GM10248 (cell line): Measurements from ENCODE around the gene SCFD2.
"Not testable (repeated sequence)": the region's sequence is repeated elsewhere in the genome, so short reads cannot be mapped to it uniquely, and the experiment has no call there.

ENCODE experiments used
- CTCF ChIA-PET: fragments of 300-600 bp; sonication (Branson Sonifier 250); formaldehyde crosslinking; extraction: SDS; loops from one replicate; lab custom pipeline; 2021; ENCODE audit warnings: antibody characterized with exemption; lab: Yijun Ruan, JAX
- POLR2A ChIA-PET: fragments of 350-650 bp; sonication (Branson Sonifier 250); formaldehyde crosslinking; extraction: SDS; loops from one replicate; lab custom pipeline; 2020; ENCODE audit warnings: antibody characterized with exemption; lab: Yijun Ruan, JAX
- DNase-seq: peaks from one replicate; pipeline ENCODE4 v3.0.0; 2012; ENCODE audit errors: extremely low spot score
- TF ChIP-seq, protein P1 (sequence below): IDR thresholded peaks from 2 replicates; pipeline ENCODE4 v1.5.1; 2012; ENCODE audit warnings: mild to moderate bottlenecking, low read depth; ENCODE audit errors: extremely low read depth, missing control alignments, control extremely low read depth

The SCFD2 gene

DNA sequence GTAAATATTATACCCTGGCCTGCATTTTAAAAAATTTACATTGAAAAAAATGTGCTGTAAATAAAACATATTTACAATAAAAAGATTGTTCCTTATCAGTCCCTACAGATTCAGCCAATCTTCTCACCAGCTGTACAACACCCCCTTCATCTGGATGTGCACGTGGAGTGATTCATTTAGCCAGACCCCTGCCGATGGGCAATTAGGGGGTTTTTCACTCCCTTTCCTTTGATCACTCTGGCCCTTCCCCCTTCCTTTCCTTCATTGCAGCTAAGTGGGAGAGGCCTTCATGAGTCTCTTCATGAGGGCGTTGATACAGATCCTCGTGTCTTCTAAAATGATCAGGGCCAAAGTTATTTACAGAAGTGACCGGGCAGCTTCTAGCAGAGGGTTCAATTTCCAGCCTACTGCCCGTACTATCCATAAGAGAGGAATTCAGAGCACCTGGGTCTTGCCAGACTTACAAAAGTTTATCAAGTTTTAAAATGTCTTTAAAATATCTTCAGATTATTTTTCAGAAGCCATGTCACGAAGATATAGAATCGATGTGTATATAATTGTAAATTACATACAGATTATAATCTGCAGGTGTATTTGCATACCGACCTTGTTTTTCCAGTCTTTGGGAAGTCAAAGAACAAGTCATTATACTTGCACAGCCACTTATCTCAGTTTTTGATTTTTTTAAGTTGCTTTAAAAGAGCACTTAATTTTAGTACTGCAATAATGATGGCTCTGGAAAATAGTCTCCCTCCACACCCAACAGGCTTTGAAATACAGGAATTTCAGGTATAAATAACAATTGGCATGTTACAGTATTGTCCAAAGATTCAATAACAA is 525.1 kb downstream of the SCFD2 start:
- TF ChIP-seq, protein P1, sequence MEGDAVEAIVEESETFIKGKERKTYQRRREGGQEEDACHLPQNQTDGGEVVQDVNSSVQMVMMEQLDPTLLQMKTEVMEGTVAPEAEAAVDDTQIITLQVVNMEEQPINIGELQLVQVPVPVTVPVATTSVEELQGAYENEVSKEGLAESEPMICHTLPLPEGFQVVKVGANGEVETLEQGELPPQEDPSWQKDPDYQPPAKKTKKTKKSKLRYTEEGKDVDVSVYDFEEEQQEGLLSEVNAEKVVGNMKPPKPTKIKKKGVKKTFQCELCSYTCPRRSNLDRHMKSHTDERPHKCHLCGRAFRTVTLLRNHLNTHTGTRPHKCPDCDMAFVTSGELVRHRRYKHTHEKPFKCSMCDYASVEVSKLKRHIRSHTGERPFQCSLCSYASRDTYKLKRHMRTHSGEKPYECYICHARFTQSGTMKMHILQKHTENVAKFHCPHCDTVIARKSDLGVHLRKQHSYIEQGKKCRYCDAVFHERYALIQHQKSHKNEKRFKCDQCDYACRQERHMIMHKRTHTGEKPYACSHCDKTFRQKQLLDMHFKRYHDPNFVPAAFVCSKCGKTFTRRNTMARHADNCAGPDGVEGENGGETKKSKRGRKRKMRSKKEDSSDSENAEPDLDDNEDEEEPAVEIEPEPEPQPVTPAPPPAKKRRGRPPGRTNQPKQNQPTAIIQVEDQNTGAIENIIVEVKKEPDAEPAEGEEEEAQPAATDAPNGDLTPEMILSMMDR: no peak
- DNase-seq: no peak
- POLR2A ChIA-PET: no interaction called here
- CTCF ChIA-PET: interaction anchor here (1.4 to 2.2 kb wide), 3 partner anchors 12 to 15 kb away, joined by 3 to 7 read pairs (median 5); no protein-coding TSS in a partner anchor

- POLR2A ChIA-PET: no interaction called here
Measured at GRCh38 chr4:52838729-52839586, 526.9 kb downstream of the SCFD2 start.

GRCh38 chr4:52837716-52838558 is 527.9 kb downstream of the SCFD2 start:
- POLR2A ChIA-PET: no interaction called here
- CTCF ChIA-PET: no interaction called here
- DNase-seq: no peak
- TF ChIP-seq, protein P1: no peak

More at GRCh38 chr4:52838729-52839586, 526.9 kb downstream of the SCFD2 start:
- DNase-seq: no peak
- TF ChIP-seq, protein P1: no peak
- CTCF ChIA-PET: interaction anchor here (1.1 to 2.2 kb wide), 3 partner anchors 13 to 16 kb away, joined by 3 to 7 read pairs (median 5); no protein-coding TSS in a partner anchor

DNA sequence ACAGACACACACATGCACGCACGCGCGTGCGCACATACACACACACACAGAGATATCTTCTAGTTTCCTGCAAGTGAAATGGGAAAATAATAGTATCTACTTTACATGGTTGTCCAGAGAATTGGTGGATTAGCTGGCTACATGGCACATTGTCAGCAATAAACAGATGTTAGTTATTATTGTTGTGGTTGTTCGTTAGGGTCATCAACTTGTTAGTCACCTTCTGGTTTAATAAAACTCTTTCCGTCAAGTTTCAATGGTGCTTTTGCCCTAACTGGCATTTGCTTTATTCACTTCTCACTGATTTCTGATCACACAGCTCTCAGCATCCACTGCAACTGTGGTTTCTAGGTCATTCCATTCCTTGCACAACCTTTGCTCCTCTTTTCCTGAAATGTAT is 529.2 kb downstream of the SCFD2 start:
- ChIA-PET CTCF (no interaction called here), POLR2A (no interaction called here)
- DNase-seq: no peak
- TF ChIP-seq, protein P1: no peak

DNA sequence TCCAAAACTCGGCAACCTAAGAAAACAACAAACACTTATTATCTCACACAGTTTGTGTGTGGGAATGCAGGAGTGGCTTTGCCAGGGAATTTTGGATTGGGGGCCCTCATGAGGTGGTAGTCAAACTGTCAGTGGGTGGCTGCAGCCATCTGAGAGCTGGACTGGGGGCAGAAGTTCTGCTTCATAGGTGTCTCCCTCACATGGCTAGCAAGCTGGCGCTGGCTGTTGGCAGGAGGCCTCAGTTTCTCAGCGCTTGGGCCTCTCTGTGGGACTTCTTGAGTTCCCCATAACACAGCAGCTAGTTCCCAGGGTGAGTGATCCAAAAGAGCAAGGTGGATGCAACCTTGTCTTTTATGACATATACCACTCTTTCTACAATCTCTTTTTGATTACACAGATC is 529.7 kb downstream of the SCFD2 start:
- no peak for DNase-seq
- ChIA-PET CTCF (no interaction called here), POLR2A (no interaction called here)
- TF ChIP-seq, protein P1: no peak

- ChIA-PET POLR2A (interaction anchor here (0.5 kb wide), 1 partner anchor 28 kb away, joined by 3 read pairs; no protein-coding TSS in a partner anchor), CTCF (interaction anchor here (1.1 to 1.7 kb wide), 2 partner anchors 11 to 17 kb away, joined by 4 read pairs; no protein-coding TSS in a partner anchor)
- DNase-seq: not testable (repeated sequence)
Measured at GRCh38 chr4:52834641-52835456, 531.0 kb downstream of the SCFD2 start.
